ENCODE data around the gene MAPKAP1.

DNA sequence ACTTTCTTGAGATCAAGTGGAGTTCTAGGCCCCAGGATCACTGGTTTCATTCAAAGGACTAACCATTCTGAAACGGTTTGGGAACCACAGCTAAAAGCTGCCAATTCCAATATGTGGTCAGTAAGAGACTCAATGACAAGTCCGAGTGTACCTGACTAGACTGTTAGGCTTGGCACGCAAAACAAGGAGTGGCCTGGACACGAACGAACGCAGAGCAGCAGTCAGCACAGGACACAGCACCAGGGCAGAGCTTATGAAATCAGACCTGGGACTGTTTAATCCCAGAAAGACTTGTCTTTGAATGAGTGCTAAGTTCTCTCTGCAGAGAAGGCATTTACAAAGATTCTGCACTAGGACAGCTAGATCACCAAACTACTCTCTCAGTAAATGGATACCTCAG lies 231.6 kb downstream of the MAPKAP1 start:
- TF ChIP-seq, protein P1, sequence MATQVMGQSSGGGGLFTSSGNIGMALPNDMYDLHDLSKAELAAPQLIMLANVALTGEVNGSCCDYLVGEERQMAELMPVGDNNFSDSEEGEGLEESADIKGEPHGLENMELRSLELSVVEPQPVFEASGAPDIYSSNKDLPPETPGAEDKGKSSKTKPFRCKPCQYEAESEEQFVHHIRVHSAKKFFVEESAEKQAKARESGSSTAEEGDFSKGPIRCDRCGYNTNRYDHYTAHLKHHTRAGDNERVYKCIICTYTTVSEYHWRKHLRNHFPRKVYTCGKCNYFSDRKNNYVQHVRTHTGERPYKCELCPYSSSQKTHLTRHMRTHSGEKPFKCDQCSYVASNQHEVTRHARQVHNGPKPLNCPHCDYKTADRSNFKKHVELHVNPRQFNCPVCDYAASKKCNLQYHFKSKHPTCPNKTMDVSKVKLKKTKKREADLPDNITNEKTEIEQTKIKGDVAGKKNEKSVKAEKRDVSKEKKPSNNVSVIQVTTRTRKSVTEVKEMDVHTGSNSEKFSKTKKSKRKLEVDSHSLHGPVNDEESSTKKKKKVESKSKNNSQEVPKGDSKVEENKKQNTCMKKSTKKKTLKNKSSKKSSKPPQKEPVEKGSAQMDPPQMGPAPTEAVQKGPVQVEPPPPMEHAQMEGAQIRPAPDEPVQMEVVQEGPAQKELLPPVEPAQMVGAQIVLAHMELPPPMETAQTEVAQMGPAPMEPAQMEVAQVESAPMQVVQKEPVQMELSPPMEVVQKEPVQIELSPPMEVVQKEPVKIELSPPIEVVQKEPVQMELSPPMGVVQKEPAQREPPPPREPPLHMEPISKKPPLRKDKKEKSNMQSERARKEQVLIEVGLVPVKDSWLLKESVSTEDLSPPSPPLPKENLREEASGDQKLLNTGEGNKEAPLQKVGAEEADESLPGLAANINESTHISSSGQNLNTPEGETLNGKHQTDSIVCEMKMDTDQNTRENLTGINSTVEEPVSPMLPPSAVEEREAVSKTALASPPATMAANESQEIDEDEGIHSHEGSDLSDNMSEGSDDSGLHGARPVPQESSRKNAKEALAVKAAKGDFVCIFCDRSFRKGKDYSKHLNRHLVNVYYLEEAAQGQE (IDR thresholded peaks at IDR 0.05; ENCODE audit: insufficient replicate concordance, low read depth) = no peak
- TF ChIP-seq, protein P2, sequence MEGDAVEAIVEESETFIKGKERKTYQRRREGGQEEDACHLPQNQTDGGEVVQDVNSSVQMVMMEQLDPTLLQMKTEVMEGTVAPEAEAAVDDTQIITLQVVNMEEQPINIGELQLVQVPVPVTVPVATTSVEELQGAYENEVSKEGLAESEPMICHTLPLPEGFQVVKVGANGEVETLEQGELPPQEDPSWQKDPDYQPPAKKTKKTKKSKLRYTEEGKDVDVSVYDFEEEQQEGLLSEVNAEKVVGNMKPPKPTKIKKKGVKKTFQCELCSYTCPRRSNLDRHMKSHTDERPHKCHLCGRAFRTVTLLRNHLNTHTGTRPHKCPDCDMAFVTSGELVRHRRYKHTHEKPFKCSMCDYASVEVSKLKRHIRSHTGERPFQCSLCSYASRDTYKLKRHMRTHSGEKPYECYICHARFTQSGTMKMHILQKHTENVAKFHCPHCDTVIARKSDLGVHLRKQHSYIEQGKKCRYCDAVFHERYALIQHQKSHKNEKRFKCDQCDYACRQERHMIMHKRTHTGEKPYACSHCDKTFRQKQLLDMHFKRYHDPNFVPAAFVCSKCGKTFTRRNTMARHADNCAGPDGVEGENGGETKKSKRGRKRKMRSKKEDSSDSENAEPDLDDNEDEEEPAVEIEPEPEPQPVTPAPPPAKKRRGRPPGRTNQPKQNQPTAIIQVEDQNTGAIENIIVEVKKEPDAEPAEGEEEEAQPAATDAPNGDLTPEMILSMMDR (IDR thresholded peaks at IDR 0.05; ENCODE audit: insufficient read depth, low read length) = no peak

All from HL-60 (cell line).